ENCODE results near the gene HADHA.

DNA sequence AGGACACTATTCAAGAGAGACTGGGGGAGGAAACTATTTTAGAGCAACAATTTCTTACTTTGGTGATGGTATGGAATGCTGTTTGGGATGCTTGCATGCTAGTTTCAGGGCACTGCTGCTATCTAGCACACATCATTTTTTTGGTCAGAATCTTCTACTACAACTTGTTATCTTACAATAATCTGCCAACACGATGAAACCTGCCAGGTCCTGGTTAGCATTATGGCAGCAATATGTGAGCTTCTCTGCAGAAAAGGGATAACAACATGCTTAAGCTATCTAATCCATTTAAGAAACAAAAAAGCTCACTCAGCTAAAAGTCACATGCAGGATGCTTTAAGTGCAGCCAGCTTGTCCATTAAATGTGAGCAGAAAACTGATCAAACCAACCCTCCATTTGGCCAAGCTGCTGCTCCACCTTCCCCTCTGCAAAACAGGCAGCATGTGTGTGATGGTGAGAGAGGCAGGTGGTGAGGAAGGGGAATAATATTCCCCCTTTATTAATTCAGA is 41.4 kb downstream of the HADHA start:
- no peak for TF ChIP-seq POLR2A (IDR thresholded peaks at IDR 0.05)
- TF ChIP-seq, protein P1, sequence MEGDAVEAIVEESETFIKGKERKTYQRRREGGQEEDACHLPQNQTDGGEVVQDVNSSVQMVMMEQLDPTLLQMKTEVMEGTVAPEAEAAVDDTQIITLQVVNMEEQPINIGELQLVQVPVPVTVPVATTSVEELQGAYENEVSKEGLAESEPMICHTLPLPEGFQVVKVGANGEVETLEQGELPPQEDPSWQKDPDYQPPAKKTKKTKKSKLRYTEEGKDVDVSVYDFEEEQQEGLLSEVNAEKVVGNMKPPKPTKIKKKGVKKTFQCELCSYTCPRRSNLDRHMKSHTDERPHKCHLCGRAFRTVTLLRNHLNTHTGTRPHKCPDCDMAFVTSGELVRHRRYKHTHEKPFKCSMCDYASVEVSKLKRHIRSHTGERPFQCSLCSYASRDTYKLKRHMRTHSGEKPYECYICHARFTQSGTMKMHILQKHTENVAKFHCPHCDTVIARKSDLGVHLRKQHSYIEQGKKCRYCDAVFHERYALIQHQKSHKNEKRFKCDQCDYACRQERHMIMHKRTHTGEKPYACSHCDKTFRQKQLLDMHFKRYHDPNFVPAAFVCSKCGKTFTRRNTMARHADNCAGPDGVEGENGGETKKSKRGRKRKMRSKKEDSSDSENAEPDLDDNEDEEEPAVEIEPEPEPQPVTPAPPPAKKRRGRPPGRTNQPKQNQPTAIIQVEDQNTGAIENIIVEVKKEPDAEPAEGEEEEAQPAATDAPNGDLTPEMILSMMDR (IDR thresholded peaks at IDR 0.05) = no peak

Measured in heart left ventricle (tissue), 13 donors.